Right lobe of liver (tissue), 4 donors: ENCODE measurements around the gene MAIP1.

Source experiments
- CTCF ChIP-seq, 4 donors: fragments of 200-600 bp in 3 of 4; fragments of 450-650 bp in 1 of 4; IDR thresholded peaks; one replicate each; pipeline versions ENCODE4 v1.5.1 to v1.8.0; 2016 to 2022; ENCODE audit warnings: antibody characterized with exemption in 4 of 4, mild to moderate bottlenecking in 2 of 4
- POLR2A ChIP-seq: fragments of 450-650 bp; IDR thresholded peaks from one replicate; pipeline ENCODE4 v1.6.1; 2017; ENCODE audit warnings: antibody characterized with exemption, mild to moderate bottlenecking
- donor health status: DM: no; HTN: no; CAD: no.
- donor health status: DM: no; HTN: no; CAD: no.
- donor health status: DM: no; HTN: yes; CAD: no.

GRCh38 chr2:199922856-199923255, 32.5 kb upstream of the MAIP1 start:
- TF ChIP-seq CTCF (IDR thresholded peaks at IDR 0.05): no peak
- TF ChIP-seq POLR2A: no peak
